Osteocyte (in vitro differentiated cells): Measurements from ENCODE around the gene EEF2K. TPM values are rescaled to one million over a fixed set of nuclear protein-coding genes. Genes with fewer than 3 reads are reported as not detected.
"Not testable (repeated sequence)": the region's sequence is repeated elsewhere in the genome, so short reads cannot be mapped to it uniquely, and the experiment has no call there.

Experiments used
- DNase-seq: peaks from one replicate; pipeline ENCODE4 v3.0.0; 2021; ENCODE audit warnings: mixed read lengths; ENCODE audit not compliant: unreplicated experiment; ENCODE audit errors: extremely low spot score
- H3K27ac Mint-ChIP-seq: one replicate; pipeline ENCODE4 v1.8.0; 2021; ENCODE audit warnings: mild to moderate bottlenecking, mixed read lengths; ENCODE audit not compliant: unreplicated experiment
- H3K27me3 Mint-ChIP-seq: one replicate; pipeline ENCODE4 v1.8.0; 2021; ENCODE audit warnings: mixed read lengths; ENCODE audit not compliant: unreplicated experiment
- H3K36me3 Mint-ChIP-seq: one replicate; pipeline ENCODE4 v1.8.0; 2021; ENCODE audit warnings: mixed read lengths; ENCODE audit not compliant: unreplicated experiment
- H3K4me1 Mint-ChIP-seq: one replicate; pipeline ENCODE4 v1.8.0; 2021; ENCODE audit warnings: mixed read lengths; ENCODE audit not compliant: unreplicated experiment
- H3K4me3 Mint-ChIP-seq: one replicate; pipeline ENCODE4 v1.8.0; 2021; ENCODE audit warnings: mild to moderate bottlenecking, moderate library complexity, mixed read lengths; ENCODE audit not compliant: unreplicated experiment
- H3K9me3 Mint-ChIP-seq: one replicate; pipeline ENCODE4 v1.8.0; 2021; ENCODE audit warnings: mixed read lengths; ENCODE audit not compliant: unreplicated experiment
- total RNA-seq: library from RNA; stranded (reverse); gene quantifications from 2 replicates; pipeline ENCODE4 v1.2.1, GENCODE V29; 2021
- TF ChIP-seq, protein P1 (sequence below): fragments of 200-600 bp; sonication (generic); IDR thresholded peaks from 2 replicates; pipeline ENCODE4 v1.5.0; 2021; ENCODE audit warnings: antibody characterized with exemption, mild to moderate bottlenecking, moderate library complexity

The EEF2K gene
- total RNA-seq, 1 donor from 2014 or later = 23.8 TPM

DNA sequence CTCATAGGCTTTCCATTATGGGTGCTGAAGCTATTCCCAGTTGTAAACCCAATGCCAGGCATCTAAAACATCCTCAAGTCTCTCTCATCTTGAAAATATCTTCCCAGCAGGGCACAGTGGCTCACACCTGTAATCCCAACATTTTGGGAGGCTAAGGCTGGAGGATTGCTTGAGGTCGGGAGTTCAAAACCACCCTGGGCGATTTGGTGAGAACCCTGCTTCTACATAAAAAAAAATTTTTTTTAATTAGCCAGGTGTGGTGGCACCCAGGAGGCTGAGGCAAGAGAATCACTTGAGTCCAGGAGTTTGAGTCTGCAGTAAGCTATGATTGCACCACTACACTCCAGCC is 13.0 kb upstream of the EEF2K start:
- Mint-ChIP-seq H3K27me3 (no peaks in the 10 kb centered on the region), H3K4me3 (no peak overlapping the region), H3K4me1 (peaks cover 34% of the 10 kb centered on the region), H3K27ac (no peak overlapping the region), H3K9me3 (no peaks in the 10 kb centered on the region), H3K36me3 (no peaks in the 10 kb centered on the region)
- TF ChIP-seq, protein P1, sequence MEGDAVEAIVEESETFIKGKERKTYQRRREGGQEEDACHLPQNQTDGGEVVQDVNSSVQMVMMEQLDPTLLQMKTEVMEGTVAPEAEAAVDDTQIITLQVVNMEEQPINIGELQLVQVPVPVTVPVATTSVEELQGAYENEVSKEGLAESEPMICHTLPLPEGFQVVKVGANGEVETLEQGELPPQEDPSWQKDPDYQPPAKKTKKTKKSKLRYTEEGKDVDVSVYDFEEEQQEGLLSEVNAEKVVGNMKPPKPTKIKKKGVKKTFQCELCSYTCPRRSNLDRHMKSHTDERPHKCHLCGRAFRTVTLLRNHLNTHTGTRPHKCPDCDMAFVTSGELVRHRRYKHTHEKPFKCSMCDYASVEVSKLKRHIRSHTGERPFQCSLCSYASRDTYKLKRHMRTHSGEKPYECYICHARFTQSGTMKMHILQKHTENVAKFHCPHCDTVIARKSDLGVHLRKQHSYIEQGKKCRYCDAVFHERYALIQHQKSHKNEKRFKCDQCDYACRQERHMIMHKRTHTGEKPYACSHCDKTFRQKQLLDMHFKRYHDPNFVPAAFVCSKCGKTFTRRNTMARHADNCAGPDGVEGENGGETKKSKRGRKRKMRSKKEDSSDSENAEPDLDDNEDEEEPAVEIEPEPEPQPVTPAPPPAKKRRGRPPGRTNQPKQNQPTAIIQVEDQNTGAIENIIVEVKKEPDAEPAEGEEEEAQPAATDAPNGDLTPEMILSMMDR = no peak
- no peak for DNase-seq

- Mint-ChIP-seq H3K27ac (peak overlapping the region; percentile 82), H3K4me1 (peaks cover 36% of the 10 kb centered on the region)
- TF ChIP-seq, protein P1 = no peak
Observed at GRCh38 chr16:22194707-22195444, 11.2 kb upstream of the EEF2K start.

GRCh38 chr16:22195445-22195694 is 10.7 kb upstream of the EEF2K start:
- Mint-ChIP-seq H3K36me3 (no peaks in the 10 kb centered on the region), H3K27me3 (no peaks in the 10 kb centered on the region), H3K27ac (peak overlapping the region; percentile 82), H3K9me3 (no peaks in the 10 kb centered on the region), H3K4me3 (peak overlapping the region; percentile 78), H3K4me1 (peaks cover 40% of the 10 kb centered on the region)
- TF ChIP-seq, protein P1 = no peak
- no peak for DNase-seq

More at GRCh38 chr16:22194707-22195444, 11.2 kb upstream of the EEF2K start:
- no peaks in the 10 kb centered on the region for H3K9me3 Mint-ChIP-seq
- DNase-seq = no peak
- no peaks in the 10 kb centered on the region for H3K27me3 Mint-ChIP-seq
- H3K4me3 Mint-ChIP-seq = peak overlapping the region; percentile 78
- no peaks in the 10 kb centered on the region for H3K36me3 Mint-ChIP-seq

GRCh38 chr16:22195695-22196558 is 10.2 kb upstream of the EEF2K start:
- Mint-ChIP-seq H3K36me3 (no peaks in the 10 kb centered on the region), H3K27me3 (no peaks in the 10 kb centered on the region), H3K27ac (peak overlapping the region; percentile 82), H3K4me1 (peaks cover 41% of the 10 kb centered on the region), H3K4me3 (peak overlapping the region; percentile 78), H3K9me3 (no peaks in the 10 kb centered on the region)
- peak; percentile 97 for DNase-seq
- TF ChIP-seq, protein P1 = peak; percentile 96

GRCh38 chr16:22196559-22197168 is 9.4 kb upstream of the EEF2K start:
- Mint-ChIP-seq H3K4me1 (peaks cover 40% of the 10 kb centered on the region), H3K4me3 (peak overlapping the region; percentile 78)
- H3K27me3 Mint-ChIP-seq, H3K36me3 Mint-ChIP-seq, H3K9me3 Mint-ChIP-seq, H3K27ac Mint-ChIP-seq, DNase-seq: not testable (repeated sequence)
